Measurements from ENCODE around the gene RAB32.
"Not testable (repeated sequence)": the region's sequence is repeated elsewhere in the genome, so short reads cannot be mapped to it uniquely, and the experiment has no call there.

DNA sequence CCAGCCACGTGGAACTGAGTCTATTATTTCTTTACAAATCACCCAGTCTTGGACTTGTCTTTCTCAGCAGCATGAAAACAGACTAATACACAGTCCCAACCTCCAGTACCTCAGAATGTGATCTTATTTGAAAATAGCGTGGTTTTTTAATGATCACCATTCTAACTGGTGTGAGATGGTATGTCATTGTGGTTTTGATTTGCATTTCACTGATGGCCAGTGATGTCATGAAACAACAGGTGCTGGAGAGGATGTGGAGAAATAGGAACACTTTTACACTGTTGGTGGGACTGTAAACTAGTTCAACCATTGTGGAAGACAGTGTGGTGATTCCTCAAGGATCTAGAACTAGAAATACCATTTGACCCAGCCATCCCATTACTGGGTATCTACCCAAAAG, 23.0 kb downstream of the RAB32 start:
- TF ChIP-seq EZH2phosphoT487 (IDR thresholded peaks at IDR 0.05; ENCODE audit: insufficient read depth, low read depth); EZH2 (IDR thresholded peaks at IDR 0.05; ENCODE audit: insufficient read depth, poor library complexity, severe bottlenecking): not testable (repeated sequence)

Data from GM23248 (cell line).